Activated gamma-delta T cell treated with anti-CD3 and anti-CD28 coated beads, Interleukin-2, amount 50 U/mL, for 16 hours (primary cell): ENCODE measurements around the gene TESPA1.

Experiments used
- DNase-seq: peaks from one replicate; pipeline ENCODE4 v3.0.0-alpha.2; 2020; ENCODE audit warnings: low read depth

Gene TESPA1

DNA sequence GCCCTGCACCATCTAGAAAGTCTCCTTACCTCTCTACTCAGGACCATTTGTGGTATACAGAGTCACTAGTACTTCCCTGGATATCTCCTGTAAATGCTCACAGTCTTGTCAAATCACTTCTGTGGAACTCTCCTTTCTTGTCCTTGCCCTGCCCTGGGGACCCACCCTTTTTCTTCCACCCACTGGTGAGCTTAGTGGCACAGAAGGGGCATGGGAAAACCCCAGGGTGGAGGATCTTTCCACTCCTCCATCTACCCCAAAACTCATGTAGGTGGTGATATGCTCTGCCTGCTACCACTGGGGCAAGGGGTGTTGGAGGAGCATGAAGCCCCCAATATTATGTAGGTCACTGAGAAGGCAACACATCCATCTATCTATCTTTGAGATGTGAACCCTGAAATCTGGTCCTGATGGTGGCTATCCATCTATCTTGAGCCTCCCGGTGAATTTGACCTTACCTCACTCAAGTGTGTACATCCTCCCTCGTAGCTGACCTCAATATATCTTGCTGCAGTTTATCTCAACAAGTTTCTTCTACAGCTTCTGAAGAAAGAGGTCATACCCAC is 943 bp downstream of the TESPA1 start:
- peak; percentile 27 for DNase-seq

DNA sequence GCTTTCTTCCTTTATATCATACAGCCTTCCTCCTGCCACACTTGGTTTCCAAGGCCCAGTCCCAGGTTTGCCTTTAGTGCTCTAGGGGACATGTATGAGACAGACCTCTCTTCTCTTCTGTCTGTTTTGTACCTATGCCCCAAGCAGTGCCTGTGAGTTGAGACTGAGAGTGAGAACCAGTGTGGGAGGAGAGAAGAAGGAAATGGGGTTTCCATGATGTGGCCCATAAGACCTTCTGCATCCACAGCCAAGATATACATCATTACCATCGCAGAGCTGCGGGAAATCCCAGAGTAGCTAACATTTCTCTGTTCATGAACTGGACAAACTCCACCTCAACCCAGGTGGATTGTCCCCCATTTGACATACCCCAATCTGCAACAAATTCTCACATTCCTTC is 2.8 kb downstream of the TESPA1 start:
- DNase-seq = peak; percentile 12

DNA sequence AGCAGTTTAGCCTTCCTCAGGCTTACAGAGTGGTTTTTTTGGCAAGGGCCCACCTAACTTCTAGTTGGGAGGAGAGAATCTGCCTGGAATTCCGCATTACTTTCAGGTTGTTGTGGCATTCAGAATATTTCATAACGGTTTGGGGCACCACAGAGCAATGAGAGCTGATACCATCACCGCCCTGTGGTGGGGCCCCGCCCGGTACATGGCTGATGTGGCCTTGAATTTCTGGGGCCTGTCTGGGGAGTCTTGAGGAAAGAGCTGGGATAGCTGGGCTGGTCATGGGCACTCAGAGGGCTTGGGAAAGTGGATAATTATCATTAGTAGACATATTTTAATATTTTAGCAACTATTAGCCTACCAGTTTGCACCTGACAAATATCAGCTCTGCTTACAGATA is 4.2 kb downstream of the TESPA1 start:
- no peak for DNase-seq

DNA sequence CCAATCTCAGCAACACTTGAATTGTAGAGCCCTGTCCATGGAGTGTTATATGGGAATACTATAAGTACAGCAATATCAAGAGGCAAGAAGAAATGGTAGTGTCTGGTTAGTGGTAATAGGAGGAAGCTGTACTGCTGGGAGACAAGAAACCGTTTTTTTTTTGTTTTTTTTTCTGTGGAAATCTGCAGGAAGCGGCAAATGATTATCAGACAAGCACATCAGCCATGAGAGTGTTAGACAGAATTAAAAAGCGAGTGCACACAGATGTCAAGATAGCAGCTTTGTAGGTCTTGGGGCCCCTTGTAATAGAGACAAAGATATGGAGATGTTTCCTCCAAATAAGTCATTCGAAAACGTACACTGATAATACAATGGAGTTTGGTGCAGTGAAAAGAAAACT is 6.7 kb downstream of the TESPA1 start:
- no peak for DNase-seq

DNA sequence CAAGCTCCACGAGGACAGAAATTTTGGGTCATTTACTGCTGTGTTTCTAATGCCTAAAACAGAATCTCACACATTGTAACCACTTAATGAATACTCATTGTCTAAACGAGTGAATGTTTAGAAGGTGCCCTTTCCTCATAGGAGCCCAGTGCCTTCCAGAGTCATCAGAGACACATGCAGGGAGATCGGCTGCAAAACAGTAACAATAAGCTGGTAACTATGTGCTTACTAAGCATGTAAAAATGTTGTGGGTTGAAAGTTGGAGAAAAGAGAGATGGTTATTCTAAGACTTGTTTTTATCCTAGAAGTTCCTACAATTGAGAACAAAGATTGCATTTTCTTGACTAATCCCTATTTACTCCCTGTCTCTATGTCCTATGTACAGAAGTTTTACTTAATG is 7.4 kb downstream of the TESPA1 start:
- DNase-seq = no peak

DNA sequence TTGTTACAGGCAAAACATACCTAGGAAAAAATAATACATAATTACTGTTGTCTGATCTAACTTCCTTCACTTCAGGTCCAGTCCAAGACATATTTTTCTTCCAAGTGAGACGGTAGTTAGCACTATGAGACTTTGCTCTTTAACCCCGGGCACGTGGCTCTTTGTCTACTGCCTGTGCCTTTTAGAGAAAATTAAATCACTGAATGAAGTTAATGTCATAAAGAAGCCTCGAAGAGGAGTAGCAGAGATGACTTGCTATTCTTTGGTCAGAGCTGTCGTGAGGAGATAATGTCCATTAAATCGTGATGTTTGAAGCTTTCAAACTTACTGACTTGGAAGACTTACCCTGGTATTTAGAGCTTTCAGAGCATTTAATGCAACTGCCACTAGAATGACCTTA is 8.7 kb downstream of the TESPA1 start:
- DNase-seq = no peak

DNA sequence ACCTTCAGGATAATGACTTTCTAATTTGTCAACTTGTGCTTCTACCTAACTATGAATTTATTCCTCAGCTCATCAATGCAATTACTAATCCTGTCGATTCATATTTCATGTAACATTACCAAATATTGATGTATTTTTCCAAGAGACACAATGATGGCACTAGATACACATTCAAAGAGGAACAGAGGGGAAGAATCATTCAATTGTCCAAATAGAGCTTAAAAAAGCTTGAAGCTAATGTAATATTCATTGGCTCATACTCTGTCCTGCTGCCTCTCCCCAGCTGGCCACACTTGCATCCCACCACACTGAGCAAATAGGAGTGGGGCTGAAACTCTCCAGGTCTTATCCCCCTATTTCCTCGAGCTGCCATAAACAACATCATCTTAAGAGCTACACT is 9.3 kb downstream of the TESPA1 start:
- DNase-seq = no peak

DNA sequence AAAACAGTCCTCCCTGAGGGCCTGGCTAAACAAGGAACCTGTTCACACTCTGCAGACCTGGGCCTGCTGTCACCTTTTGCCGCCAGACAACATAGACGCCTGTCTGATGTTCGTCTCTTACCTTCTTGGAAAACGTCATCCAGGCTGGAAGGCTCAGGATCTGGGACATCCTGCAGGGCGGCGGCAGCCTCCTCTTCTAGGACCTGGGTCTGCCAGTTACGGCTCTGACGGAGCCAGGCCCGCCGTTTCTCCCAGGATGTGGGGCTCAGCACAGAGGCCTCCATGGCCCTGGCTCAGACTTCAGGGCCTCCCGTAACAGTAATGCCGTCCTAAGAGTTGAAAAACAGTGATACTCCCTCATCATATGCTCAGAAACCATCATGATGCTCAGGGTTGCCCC is 10.3 kb downstream of the TESPA1 start:
- no peak for DNase-seq

DNA sequence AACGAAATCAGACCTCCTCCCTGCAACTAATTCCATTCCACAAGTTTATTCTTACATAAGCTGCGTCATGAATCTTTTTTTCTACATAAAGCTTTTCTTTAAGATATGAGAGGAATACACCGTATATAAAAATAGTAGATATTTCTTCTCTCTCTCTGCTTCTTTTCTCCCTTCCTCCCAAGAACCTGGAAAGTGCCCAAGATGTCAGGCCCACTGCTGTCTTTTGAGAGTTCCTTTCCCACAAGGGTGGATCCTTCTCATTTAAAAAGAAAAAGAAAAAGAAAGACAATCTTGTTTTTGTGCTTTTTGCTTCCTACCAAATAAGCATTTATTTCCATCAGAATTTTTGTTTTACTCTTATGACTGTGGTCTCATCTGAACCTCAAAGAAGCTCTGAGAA is 11.0 kb downstream of the TESPA1 start:
- no peak for DNase-seq

DNA sequence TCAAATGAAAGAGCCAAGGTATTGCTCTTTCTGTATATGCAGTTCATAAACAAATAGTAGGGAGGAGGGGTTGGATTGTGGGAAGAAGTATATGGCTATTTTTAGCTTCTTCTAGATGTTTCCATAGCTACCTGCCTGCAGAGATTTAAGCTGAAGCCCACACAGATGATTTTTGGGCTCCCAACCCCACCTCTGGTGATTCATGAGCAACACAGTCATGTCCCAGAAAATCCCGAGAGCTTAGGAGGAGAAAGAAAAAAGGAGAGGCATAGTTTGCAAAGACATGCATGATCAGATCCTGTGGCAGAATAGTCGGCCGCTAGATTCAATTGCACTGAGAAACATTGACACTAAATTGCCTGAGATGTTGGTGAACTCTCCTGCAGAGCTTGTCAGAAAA is 13.8 kb downstream of the TESPA1 start:
- DNase-seq = no peak

DNA sequence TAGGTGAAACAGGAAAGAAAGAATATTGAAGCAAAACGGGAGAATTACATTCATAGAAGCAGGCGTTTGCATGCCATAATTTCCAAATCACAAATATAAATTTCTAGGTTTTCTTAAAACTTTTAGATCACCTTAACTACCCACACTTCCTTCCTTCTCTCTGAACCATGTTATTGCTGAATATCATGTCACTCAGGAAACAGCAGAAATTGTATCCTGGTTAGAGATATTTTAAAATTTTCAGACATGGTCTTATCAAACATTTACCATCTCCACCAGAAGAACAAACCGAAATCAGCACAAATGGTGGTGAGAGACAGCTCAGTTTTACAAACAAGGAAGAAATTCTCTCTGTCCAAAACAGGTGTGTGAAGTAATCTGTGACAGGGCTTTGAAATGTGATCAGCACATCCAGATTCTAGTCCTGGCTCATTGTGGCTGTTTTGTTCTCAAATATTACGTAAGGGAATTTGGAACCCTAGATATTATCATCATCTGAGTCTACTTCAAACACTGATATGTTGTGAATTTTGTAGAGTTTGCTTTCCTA is 16.3 kb downstream of the TESPA1 start:
- DNase-seq = no peak

DNA sequence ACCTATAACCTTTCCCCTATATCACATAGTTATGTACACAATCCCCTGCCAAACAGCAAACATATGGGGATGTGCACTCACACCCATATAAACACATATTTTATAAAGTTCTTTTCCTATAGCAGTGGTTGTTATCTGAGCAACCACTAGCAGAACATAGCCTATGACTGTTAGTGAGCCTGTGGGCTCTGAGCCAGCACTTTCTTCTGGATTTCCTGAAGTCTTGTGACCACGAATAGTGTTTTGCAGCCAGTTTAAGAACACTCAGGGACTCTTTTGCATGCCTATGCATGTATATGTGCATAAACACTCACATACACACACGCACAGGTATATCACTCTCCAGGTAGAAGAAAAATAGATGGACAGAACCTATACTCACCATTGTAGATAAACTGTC is 17.1 kb downstream of the TESPA1 start:
- DNase-seq = no peak

DNA sequence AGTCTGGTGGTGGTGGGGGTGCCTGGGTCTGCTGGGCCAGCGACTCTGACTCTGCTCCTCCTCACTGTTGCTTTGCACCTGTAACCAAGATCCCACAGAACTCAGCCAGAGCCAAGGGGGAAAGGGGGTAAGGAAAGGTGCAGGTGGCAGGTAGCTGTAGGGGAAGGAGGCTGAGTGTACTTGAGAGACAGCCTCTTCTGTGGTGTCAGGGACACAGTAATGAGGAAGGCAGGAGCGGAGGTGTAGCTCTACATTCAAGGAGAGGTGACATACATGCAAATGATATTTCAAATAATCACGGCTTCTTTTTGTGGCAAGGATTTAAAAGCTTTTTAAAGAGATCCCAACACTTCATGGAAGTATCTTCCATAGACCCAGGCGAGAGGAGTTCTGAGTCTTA is 23.4 kb downstream of the TESPA1 start:
- no peak for DNase-seq

DNA sequence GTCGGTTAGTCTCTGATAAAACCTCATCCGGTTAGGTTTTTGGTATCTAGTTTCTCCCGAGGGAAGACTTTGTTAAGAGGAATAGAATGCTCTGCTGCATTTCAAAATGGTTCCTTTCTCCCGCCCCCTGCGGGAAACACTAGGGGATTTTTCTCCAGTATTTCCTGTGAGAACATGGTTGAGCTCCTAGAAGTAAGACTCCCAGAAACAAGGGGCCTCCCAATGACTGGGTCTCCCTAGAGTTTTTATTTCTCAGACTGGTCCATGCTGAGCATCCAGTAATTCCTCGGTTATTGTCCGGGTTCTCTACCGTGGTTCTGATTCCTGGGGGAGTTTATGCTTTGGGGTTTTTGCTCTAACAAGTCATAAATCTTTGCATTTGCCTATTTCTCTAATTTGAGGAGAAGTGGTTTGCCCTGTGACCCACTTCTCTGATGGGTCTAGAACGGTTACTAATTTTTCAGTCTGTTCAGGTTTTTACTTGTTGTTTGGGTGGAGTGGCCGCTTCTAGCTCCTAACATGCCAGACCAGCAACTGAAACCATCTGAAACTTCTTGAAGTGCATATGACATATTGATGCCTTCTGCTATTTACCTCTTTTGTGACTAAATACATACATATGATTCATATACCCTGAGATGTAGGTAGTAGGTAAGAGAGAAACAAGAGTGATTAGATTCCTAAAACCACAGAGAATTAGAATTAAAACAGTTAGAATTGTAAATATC is 25.1 kb downstream of the TESPA1 start:
- DNase-seq = no peak

DNA sequence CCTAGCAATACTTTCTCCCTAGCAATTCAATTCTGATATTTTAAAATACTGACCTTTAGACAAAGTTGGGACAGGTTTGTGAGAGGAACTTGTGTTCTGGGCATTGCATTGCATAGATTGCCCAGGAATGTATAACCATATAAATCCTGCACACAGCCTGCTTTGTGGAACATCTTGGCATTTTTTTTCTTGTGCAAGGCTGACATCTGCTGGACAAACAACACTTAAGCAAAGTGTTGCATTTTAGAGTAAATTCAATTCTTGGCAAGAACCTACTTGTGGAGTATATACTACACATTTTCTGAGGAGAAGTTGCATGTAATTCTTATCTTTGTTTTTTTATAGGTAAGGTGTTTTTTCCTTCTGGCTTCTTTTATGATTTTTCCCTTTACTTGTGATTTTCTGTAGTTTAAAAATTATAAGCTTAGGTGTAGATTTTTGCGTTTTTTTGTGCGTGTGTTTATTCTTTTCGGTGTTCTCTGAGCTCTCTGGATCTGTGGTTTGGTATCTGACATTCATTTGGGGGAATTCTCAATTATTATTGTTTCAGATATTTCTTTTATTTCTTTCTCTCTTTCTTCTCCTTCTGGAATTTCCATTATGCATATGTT is 26.4 kb downstream of the TESPA1 start:
- DNase-seq = peak; percentile 45

DNA sequence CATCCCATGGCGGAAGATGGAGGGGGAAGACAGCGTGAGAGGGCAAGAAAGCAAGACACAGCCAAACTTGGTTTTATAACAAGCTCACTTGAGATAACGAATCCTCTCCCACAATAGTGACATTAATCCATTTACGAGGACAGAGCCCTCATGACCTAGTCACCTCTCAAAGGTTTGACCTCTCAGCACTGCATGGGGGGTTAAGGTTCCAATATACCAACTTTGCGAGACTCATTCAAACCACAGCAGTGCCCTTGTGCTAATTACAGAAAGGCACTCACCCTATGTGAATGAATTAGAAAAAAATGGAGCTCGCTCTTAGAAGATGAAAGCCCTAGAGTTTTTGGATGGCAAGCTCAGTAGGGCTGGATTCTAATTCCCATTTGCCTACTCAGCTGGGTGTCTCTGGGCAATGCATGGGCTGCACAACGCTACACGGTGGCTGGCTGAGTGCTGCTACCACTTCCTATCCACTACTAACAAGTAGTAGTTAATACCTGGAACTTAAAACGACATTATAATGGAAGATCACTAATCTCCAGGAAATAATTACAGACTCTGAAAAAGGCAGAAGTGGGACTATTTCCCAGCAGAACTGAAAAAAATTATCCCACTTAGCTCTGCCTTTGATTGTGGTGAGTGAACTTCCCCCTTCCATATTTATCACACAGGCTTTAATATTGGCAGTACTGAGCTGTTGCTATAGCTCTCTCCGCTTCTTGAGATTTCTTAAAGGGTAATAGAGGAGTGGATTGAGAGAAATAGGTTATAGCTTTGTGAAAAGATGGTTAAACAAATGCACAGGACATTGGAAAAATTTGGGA is 27.5 kb downstream of the TESPA1 start:
- DNase-seq = no peak

DNA sequence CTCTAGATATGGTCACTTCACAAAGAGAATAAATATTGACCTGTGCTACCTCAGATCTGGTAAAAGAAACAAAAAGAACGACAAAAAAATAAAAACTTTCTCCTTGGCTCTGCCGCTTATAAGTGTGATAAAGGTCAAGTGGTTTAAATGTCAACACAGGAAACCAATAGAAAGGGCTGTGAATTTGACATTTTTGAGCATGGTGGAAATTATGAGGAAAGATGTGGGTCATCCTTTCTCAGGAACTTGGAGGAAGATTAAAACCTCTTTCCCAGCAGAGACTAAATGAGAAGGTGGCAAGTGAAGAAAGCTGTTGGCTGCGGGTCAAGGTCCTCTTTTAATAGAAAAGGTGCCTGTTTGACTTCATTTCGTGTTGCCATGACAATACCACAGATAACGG is 28.2 kb downstream of the TESPA1 start:
- DNase-seq = no peak

DNA sequence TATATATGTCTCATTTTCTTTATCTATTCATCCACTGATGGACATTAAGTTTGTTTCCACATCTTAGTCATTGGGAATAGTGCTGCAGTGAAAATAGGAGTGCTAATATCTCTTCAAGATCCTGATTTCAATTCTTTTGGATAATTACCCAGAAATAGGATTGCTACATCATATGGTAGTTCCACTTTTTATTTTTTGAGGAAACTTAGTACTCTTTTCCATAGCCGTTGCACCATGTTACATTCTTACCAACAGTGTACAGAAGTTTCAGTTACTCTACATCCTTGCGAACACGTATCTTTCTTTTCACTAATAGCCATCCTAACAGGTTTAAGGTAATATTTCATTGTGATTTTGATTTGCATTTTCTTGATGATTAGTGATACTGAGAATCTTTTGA is 29.8 kb downstream of the TESPA1 start:
- DNase-seq = no peak

DNA sequence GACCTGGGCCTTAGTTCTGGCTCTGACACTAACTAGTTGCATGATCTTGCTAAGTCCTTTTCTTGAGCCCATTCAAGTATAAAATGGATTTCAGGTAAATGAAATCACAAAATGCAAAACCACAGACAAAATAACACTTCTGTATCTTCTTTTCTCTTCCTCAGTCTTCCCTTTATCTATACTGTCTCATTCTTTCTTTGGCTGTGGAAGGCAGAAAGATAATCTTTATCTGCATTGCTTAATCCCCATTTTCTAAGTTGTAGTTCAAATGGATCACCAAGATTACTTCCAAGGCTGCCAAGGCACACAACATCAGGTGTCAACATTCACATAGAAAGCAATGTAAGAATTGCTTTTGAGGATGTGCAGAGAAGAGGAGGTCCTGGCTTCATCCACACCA is 30.3 kb downstream of the TESPA1 start:
- DNase-seq = no peak

DNA sequence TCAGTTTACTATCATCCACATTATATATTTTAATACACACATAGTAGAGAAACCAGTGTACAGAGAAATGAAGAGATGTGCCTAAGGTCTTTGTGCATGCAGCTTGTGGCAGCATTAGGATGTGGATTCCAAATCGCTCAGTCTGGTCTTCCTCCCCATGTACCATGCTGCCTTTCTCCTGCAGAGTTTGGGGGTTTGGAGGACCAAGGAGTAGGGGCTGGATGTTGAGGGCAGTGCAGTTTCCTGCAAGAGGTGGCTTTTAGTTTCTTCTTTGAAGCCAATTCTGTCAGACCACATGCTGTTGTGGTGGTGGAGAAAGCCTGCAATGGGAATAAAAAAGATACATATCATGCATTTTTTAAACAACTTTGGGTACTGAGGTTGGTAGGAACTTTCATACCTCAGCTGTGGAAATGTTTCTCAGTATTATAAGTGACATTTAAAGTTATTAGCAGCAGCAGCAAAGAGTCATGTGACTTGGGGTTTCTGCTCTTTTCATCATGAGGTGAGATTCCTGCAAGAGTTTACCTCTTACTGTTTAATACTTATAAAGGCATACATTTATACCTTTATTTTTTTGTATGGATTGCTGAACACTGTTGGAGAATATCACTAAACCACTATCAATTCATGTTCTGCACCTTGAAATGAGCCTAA is 34.4 kb downstream of the TESPA1 start:
- no peak for DNase-seq

DNA sequence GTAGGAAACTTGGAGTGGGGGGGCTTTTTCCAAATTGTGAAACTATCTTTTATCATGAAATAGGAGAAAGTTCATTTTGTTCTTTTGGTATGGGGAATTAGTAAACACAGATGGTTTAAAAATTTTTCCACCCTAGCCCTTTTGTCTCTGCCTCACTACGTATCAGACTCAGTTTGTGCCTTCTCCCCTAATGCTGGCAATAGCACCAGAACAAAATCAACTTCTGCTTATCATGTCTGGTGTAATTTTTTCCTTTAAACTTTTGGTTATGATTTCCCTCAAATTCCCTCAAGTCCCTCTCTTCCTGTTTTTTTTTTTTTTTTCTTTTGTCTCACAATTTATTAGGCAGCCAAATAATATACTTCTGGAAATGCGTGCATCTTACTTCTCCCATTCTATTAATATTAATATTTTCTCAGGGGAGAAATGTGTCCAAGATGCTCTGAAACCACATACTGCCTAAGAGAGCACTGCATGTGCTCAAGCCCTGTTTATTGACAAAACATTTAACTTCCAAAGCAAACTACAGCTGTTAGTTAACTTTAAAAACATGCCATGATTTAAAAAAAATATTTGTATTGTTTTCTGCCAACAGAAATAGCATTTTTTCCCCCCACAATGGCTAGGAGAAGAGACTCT is 35.4 kb downstream of the TESPA1 start:
- DNase-seq = no peak

DNA sequence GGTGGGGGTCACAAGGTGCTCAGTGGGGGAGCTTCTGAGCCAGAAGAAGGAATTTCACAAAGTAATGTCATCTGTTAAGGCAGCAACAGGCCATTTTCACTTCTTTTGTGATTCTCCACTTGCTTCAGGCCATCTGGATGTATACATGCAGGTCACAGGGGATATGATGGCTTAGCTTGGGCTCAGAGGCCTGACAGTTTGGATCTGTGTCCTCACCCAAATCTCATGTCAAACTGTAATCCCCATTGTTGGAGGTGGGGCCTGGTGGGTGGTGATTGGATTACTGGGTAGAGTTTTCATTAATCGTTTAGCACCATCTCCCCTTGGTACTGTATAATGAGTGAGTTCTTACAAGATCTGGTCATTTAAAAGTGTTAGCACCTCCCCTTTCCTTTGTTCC is 36.4 kb downstream of the TESPA1 start:
- DNase-seq = no peak
